ENCODE measurements around the gene PRR20G.

DNA sequence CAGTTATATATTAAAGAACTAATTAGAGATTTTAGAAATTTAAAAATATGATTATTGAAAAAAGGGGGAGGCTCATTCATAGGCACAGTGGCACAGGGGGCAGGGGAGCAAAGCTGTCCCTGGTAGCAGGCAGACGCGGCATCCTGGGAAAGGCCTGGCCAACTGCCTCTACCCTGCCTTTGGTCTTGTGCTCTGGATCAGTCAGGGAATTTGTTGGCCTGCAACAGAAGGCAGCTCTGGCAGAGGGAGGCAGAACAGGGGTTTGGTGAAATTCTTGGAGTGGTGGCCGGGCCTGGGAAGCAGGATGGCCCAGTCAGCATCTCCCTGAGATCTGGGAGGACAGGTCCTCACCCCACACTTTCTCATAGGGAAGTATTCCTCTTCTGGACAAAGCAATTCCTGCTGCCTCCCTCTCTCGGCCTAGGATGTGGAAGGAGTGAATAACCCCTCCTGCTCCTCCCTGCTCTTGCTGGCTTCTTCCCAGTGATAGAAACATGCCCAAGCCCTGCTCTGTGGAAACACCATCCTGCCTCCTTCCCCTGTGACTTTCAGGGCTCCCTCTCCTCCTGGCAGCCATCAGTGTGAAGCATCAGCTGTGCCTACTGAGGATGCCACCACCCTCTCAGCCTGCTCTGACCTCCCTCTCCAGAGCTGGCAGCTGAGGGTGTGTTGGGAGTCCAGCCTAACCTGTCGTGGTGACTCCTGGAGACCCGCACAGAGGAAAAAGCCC, 26.9 kb downstream of the PRR20G start:
- TF ChIP-seq HDAC2 (IDR thresholded peaks at IDR 0.05): no peak
- TF ChIP-seq, protein P1, sequence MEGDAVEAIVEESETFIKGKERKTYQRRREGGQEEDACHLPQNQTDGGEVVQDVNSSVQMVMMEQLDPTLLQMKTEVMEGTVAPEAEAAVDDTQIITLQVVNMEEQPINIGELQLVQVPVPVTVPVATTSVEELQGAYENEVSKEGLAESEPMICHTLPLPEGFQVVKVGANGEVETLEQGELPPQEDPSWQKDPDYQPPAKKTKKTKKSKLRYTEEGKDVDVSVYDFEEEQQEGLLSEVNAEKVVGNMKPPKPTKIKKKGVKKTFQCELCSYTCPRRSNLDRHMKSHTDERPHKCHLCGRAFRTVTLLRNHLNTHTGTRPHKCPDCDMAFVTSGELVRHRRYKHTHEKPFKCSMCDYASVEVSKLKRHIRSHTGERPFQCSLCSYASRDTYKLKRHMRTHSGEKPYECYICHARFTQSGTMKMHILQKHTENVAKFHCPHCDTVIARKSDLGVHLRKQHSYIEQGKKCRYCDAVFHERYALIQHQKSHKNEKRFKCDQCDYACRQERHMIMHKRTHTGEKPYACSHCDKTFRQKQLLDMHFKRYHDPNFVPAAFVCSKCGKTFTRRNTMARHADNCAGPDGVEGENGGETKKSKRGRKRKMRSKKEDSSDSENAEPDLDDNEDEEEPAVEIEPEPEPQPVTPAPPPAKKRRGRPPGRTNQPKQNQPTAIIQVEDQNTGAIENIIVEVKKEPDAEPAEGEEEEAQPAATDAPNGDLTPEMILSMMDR (IDR thresholded peaks at IDR 0.05 in 2 of 3, conservative IDR thresholded peaks at IDR 0.05 in 1 of 3; ENCODE audit: control insufficient read depth in 2 of 3, extremely low read depth in 1 of 3, insufficient read depth in 1 of 3, low read depth in 3 of 3, low read length in 3 of 3): no peak
